ENCODE data around the gene RPS6KB1.
A peak's percentile ranks its signal among the peaks of the same experiment; 100 is the strongest.

GRCh38 chr17:59892924-59893675, at the start of gene RPS6KB1, which contains the start of gene TUBD1:
- peak in 1 of 2 donors; percentile 89 for TF ChIP-seq POLR2A (IDR thresholded peaks at IDR 0.05)
- TF ChIP-seq CTCF (IDR thresholded peaks at IDR 0.05): no peak
